ENCODE results near the gene PGLYRP4. TPM values are rescaled to one million over a fixed set of nuclear protein-coding genes. Genes with fewer than 3 reads are reported as not detected.

Gene PGLYRP4
- total RNA-seq, 1 donor from 2014 or later: 0.31 TPM

DNA sequence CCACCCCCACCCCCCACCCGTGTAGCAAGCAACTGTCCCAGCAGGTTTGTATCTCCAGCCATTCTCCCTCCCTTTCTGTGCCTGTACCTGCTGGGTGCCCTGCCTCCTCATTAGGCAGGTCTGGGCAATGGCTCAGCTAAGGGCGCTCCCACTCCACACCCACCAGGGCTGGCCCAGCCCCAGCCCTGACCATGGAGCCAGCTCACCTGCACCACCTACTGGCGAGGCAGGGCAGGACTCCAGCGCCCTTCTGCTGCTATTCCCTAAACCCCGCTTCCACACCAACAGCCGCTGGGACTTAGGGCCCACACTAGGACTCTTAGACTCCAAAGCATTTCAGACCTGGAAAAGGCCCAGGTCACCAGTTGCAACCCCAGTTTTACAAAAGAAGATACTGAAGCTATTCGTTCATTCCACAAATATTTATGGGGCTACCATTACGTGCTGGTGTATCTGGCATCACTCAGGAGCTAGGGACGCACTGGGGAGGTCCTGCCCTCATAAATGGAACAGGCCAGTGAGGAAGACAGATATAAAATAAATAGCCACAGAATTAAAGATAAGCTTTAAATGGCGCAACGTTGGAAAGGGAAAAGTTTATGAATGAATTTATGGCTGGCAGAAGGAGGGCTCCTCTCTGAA lies 59.9 kb downstream of the PGLYRP4 start:
- no peak for DNase-seq

Small RNAs within 50 kb of the gene (small RNA-seq; reads per million reads assigned to genes)
- not detected for gene RNU6-160P (ENCODE audit: low replicate concordance)
- gene S100A15A (ENCODE audit: low replicate concordance): not detected

Other genes starting within 250 kb of the PGLYRP4 start
- not detected for gene SPRR2F, start 235.3 kb downstream of the PGLYRP4 start, total RNA-seq
- gene SPRR2G, start 198.0 kb downstream of the PGLYRP4 start, total RNA-seq: not detected
- gene LELP1, start 145.4 kb downstream of the PGLYRP4 start, total RNA-seq: not detected
- gene PRR9, start 131.3 kb downstream of the PGLYRP4 start, total RNA-seq: not detected
- gene LORICRIN, start 89.2 kb downstream of the PGLYRP4 start, total RNA-seq: not detected
- 2.4 TPM for gene PGLYRP3, start 35.9 kb downstream of the PGLYRP4 start, total RNA-seq
- gene S100A9, start 9.0 kb upstream of the PGLYRP4 start, total RNA-seq: 739 TPM
- gene S100A12, start 26.8 kb upstream of the PGLYRP4 start, total RNA-seq: 7.6 TPM
- 87.6 TPM for gene S100A8, start 42.2 kb upstream of the PGLYRP4 start, total RNA-seq
- not detected for gene S100A7A, start 67.7 kb upstream of the PGLYRP4 start, total RNA-seq
- gene S100A7, start 111.8 kb upstream of the PGLYRP4 start, total RNA-seq: 2.6 TPM
- gene S100A6, start 187.2 kb upstream of the PGLYRP4 start, total RNA-seq: 103 TPM
- gene S100A5, start 192.1 kb upstream of the PGLYRP4 start, total RNA-seq: not detected
- gene S100A4, start 197.0 kb upstream of the PGLYRP4 start, total RNA-seq: 160 TPM
- gene S100A3, start 200.4 kb upstream of the PGLYRP4 start, total RNA-seq: 0.72 TPM
- 46.5 TPM for gene S100A2, start 217.0 kb upstream of the PGLYRP4 start, total RNA-seq

Data from tongue (tissue), 3 donors.